ENCODE measurements around the gene KCNJ10. TPM values are rescaled to one million over a fixed set of nuclear protein-coding genes. Genes with fewer than 3 reads are reported as not detected.
A peak's percentile ranks its signal among the peaks of the same experiment; 100 is the strongest.

KCNJ10 gene
- total RNA-seq, 1 donor from 2014 or later: 0.27 TPM

DNA sequence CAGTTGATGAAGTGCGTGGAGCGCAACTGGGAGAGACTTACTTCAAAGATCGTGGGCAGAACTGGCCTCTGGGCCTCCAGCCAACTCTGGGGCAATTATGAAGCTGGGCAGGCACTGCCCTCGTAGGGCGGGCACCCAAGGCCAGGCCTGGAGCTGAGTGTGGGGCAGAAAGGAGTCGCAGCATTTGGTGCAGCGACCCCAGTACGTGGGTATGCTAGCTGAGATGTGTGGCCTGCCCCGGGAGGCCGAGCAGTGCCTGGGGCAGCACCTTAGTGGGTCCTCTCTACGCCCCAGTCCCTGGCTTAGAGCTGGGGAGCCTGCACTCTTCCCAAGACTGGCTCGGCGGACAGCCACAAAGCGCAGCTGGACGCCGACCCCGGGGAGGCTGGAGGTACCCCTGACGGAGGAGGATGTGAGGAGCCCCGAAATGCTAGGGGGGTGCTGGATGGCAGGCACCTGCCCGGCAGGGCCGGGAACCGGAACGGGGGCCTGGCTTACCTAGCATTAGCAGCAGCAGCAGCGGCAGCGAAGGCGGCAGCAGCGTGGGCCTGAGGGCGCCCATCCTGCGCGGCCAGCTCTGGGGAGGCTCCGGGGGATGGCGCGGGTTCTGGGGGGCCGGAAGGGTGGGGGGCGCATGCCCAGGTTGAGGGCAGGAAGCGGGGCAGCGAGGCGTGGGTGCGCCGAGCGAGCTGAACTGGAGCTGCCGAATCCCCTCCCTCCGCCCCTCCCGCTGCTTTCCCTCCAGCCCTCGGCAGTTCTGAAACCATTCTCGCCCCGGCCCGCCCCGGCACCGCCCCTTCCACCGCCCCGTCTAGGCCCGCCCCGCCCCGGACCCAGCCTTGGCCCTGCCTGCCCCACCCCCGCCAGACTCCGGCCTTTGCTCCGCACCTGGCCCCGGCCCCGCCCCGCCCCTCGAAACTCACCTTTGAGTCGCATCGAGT is 28.2 kb upstream of the KCNJ10 start, which contains the start of gene IGSF8:
Gene IGSF8, minus strand, starts transcription at position 709 of the 941 bp plus-strand sequence. Its CDS starts 147 bp downstream, at position 562.
- Histone ChIP-seq H2AFZ (ENCODE audit: low read depth, low read length) (peak within 1 kb of the TSS; percentile 91), H3K27ac (ENCODE audit: low read depth, low read length) (no peak within 1 kb of the TSS), H3K36me3 (ENCODE audit: insufficient read depth, low read length) (no peaks in the 10 kb centered on the region), H3K9ac (ENCODE audit: low read length) (peak within 1 kb of the TSS; percentile 73), H3K27me3 (ENCODE audit: insufficient read depth, low read length) (no peaks in the 10 kb centered on the region), H3K4me3 (ENCODE audit: insufficient read depth, low read depth, low read length) (peak within 1 kb of the TSS; percentile 59), H4K20me1 (ENCODE audit: insufficient read depth, low read length) (peaks cover 6% of the 10 kb centered on the region), H3K9me3 (ENCODE audit: insufficient read depth, low read depth, low read length) (no peaks in the 10 kb centered on the region), H3K4me2 (ENCODE audit: low read length) (peak within 1 kb of the TSS; percentile 89), H3K79me2 (ENCODE audit: insufficient read depth, low read length) (no peaks in the 10 kb centered on the region), H3K4me1 (ENCODE audit: insufficient read depth, low read length) (peaks cover 15% of the 10 kb centered on the region)
- H3K27me3 Mint-ChIP-seq (ENCODE audit: low read depth, unreplicated experiment): no peaks in the 10 kb centered on the region
- H3K36me3 Mint-ChIP-seq (ENCODE audit: low read depth, unreplicated experiment): no peaks in the 10 kb centered on the region
- no peak for TF ChIP-seq EZH2 (IDR thresholded peaks at IDR 0.05; ENCODE audit: insufficient read depth, low read length)
- DNase-seq (ENCODE audit: low read depth) (peak; percentile 57), FAIRE-seq (no peak)
- peak within 1 kb of the TSS; percentile 84 for H3K27ac Mint-ChIP-seq (ENCODE audit: unreplicated experiment)
- peak within 1 kb of the TSS; percentile 87 for H3K4me3 Mint-ChIP-seq (ENCODE audit: unreplicated experiment)
- no peaks in the 10 kb centered on the region for H3K9me3 Mint-ChIP-seq (ENCODE audit: unreplicated experiment)
- H3K4me1 Mint-ChIP-seq (ENCODE audit: low read depth, unreplicated experiment): peaks cover 23% of the 10 kb centered on the region

- peaks cover 15% of the 10 kb centered on the region for H3K4me1 Mint-ChIP-seq (ENCODE audit: low read depth, unreplicated experiment)
- peak overlapping the region; percentile 84 for H3K27ac Mint-ChIP-seq (ENCODE audit: unreplicated experiment)
- H3K36me3 Mint-ChIP-seq (ENCODE audit: low read depth, unreplicated experiment): no peaks in the 10 kb centered on the region
- no peaks in the 10 kb centered on the region for H3K36me3 ChIP-seq (ENCODE audit: insufficient read depth, low read length)
- H2AFZ ChIP-seq (ENCODE audit: low read depth, low read length): peak overlapping the region; percentile 76
- peak overlapping the region; percentile 89 for H3K4me2 ChIP-seq (ENCODE audit: low read length)
- H3K27me3 ChIP-seq (ENCODE audit: insufficient read depth, low read length): no peaks in the 10 kb centered on the region
- no peaks in the 10 kb centered on the region for H3K9me3 Mint-ChIP-seq (ENCODE audit: unreplicated experiment)
- H3K4me3 ChIP-seq (ENCODE audit: insufficient read depth, low read depth, low read length): peak overlapping the region; percentile 59
- no peak overlapping the region for H3K9ac ChIP-seq (ENCODE audit: low read length)
- peaks cover 15% of the 10 kb centered on the region for H3K4me1 ChIP-seq (ENCODE audit: insufficient read depth, low read length)
- FAIRE-seq: no peak
- no peaks in the 10 kb centered on the region for H3K79me2 ChIP-seq (ENCODE audit: insufficient read depth, low read length)
- peak overlapping the region; percentile 87 for H3K4me3 Mint-ChIP-seq (ENCODE audit: unreplicated experiment)
- H3K27ac ChIP-seq (ENCODE audit: low read depth, low read length): no peak overlapping the region
- H4K20me1 ChIP-seq (ENCODE audit: insufficient read depth, low read length): peaks cover 6% of the 10 kb centered on the region
- DNase-seq (ENCODE audit: low read depth): no peak
- TF ChIP-seq CTCF (IDR thresholded peaks at IDR 0.05; ENCODE audit: insufficient read depth, low read depth, low read length) (no peak), EZH2 (IDR thresholded peaks at IDR 0.05; ENCODE audit: insufficient read depth, low read length) (no peak)
- H3K9me3 ChIP-seq (ENCODE audit: insufficient read depth, low read depth, low read length): no peaks in the 10 kb centered on the region
- H3K27me3 Mint-ChIP-seq (ENCODE audit: low read depth, unreplicated experiment): no peaks in the 10 kb centered on the region
These were observed 27.4 kb upstream of the KCNJ10 start for GRCh38 chr1:160097151-160097910.

All from astrocyte (in vitro differentiated cells and primary cell).